Subcutaneous adipose tissue (tissue), 4 donors: ENCODE results near the gene NARF. TPM values are rescaled to one million over a fixed set of nuclear protein-coding genes. Genes with fewer than 3 reads are reported as not detected.

Experiments
- CTCF ChIP-seq: fragments of 450-650 bp; IDR thresholded peaks from one replicate; pipeline ENCODE4 v1.5.1; 2016; ENCODE audit warnings: low read depth, mild to moderate bottlenecking, control low read depth, antibody characterized with exemption, moderate library complexity
- small RNA-seq: library from RNA; depleted of rRNA; stranded (forward); fragments of <200 nt; gene quantifications from one replicate; pipeline ENCODE3, GENCODE V24; 2016
- total RNA-seq, 4 donors: library from RNA; depleted of rRNA; stranded (reverse); fragments of >200 nt; gene quantifications; one replicate each; pipeline ENCODE4 v1.1.0, GENCODE V29; 2016

The NARF gene
- total RNA-seq, 4 donors from 2014 or later: 32.6 to 56.7 (median 42.8) TPM

GRCh38 chr17:82529914-82530300 lies 71.4 kb downstream of the NARF start:
- TF ChIP-seq CTCF: no peak

- TF ChIP-seq CTCF: no peak
Measured at GRCh38 chr17:82531431-82531881, 72.9 kb downstream of the NARF start.

GRCh38 chr17:82534401-82534812 lies 75.9 kb downstream of the NARF start:
- TF ChIP-seq CTCF: no peak

- TF ChIP-seq CTCF: no peak
Measured at GRCh38 chr17:82536512-82537201, 78.1 kb downstream of the NARF start.

Small RNA genes lying within 50 kb of the gene (small RNA-seq; reads per million reads assigned to genes)
- 0.49 reads per million for gene RF00019

Other genes starting within 250 kb of the NARF start
- gene CCDC57, start 245.9 kb upstream of the NARF start, total RNA-seq: 10 to 100 TPM in 3 of 4 donors, 1 to 10 TPM in 1; 8.8 to 31.5 (median 17.1) TPM
- 10 to 100 TPM in 3 of 4 donors, 1 to 10 TPM in 1; 2.8 to 64.8 (median 19.2) TPM for gene SLC16A3, start 229.7 kb upstream of the NARF start, total RNA-seq
- gene CSNK1D, start 185.0 kb upstream of the NARF start, total RNA-seq: 100 to 1,000 TPM in 1 of 4 donors, 10 to 100 TPM in 3; 55.1 to 139 (median 64.5) TPM
- 1 to 10 TPM in 2 of 4 donors, under 1 TPM in 1, not detected in 1; 0.44 to 2.2 (median 1.8) TPM for gene CD7, start 141.1 kb upstream of the NARF start, total RNA-seq
- gene SECTM1, start 125.0 kb upstream of the NARF start, total RNA-seq: 10 to 100 TPM in 3 of 4 donors, 1 to 10 TPM in 1; 9.5 to 17.5 (median 14.7) TPM
- gene TEX19, start 99.5 kb upstream of the NARF start, total RNA-seq: not detected
- not detected for gene UTS2R, start 87.0 kb upstream of the NARF start, total RNA-seq
- gene HEXD, start 40.4 kb upstream of the NARF start, total RNA-seq: 100 to 1,000 TPM in 2 of 4 donors, 10 to 100 TPM in 2; 47.0 to 160 (median 105) TPM
- 10 to 100 TPM in 3 of 4 donors, 1 to 10 TPM in 1; 7.7 to 39.9 (median 24.3) TPM for gene OGFOD3, start 40.2 kb upstream of the NARF start, total RNA-seq
- 10 to 100 TPM; 28.7 to 84.6 (median 64.6) TPM for gene CYBC1, start 8.0 kb upstream of the NARF start, total RNA-seq
- 10 to 100 TPM; 22.0 to 42.2 (median 35.0) TPM for gene FOXK2, start 61.0 kb downstream of the NARF start, total RNA-seq
- gene WDR45B, start 189.7 kb downstream of the NARF start, total RNA-seq: 10 to 100 TPM; 60.6 to 74.8 (median 63.1) TPM
- gene RAB40B, start 240.0 kb downstream of the NARF start, total RNA-seq: 10 to 100 TPM in 2 of 4 donors, 1 to 10 TPM in 2; 6.5 to 26.0 (median 8.5) TPM